Activated T-helper 2 cell treated with anti-CD3 and anti-CD28 coated beads, Interferon-gamma antibody, Interleukin-2, Interleukin-4, amounts not matched to agents 10 μg/mL and 5 μg/mL and 100 μg/mL, durations not matched to agents 14 hours and 24 hours and 36 hours (primary cell): ENCODE measurements around the gene DAB2. TPM values are rescaled to one million over a fixed set of nuclear protein-coding genes. Genes with fewer than 3 reads are reported as not detected.

ENCODE experiments used
- DNase-seq: peaks from one replicate; pipeline ENCODE4 v3.0.0; 2021; ENCODE audit warnings: low spot score
- H3K27ac Mint-ChIP-seq: one replicate; pipeline ENCODE4 v1.8.0; 2021; ENCODE audit warnings: mixed read lengths
- H3K27me3 Mint-ChIP-seq: one replicate; pipeline ENCODE4 v1.8.0; 2021; ENCODE audit warnings: low read depth, mixed read lengths
- H3K36me3 Mint-ChIP-seq: one replicate; pipeline ENCODE4 v1.8.0; 2021; ENCODE audit warnings: low read depth, mixed read lengths
- H3K4me1 Mint-ChIP-seq: one replicate; pipeline ENCODE4 v1.8.0; 2021; ENCODE audit warnings: low read depth, mixed read lengths
- H3K4me3 Mint-ChIP-seq: one replicate; pipeline ENCODE4 v1.8.0; 2021; ENCODE audit warnings: low read depth, mild to moderate bottlenecking, moderate library complexity, mixed read lengths
- H3K9me3 Mint-ChIP-seq: one replicate; pipeline ENCODE4 v1.8.0; 2021; ENCODE audit warnings: mixed read lengths
- intact Hi-C: fragments of 100-400 bp; cut with micrococcal nuclease; formaldehyde crosslinking; loops from one replicate; pipeline ENCODE4 v1.15.1; 2023
- total RNA-seq: library from RNA; stranded (reverse); gene quantifications from 2 replicates; pipeline ENCODE4 v1.2.3, GENCODE V29; 2022

DAB2 gene
- total RNA-seq, 1 donor from 2014 or later, result not detected

DNA sequence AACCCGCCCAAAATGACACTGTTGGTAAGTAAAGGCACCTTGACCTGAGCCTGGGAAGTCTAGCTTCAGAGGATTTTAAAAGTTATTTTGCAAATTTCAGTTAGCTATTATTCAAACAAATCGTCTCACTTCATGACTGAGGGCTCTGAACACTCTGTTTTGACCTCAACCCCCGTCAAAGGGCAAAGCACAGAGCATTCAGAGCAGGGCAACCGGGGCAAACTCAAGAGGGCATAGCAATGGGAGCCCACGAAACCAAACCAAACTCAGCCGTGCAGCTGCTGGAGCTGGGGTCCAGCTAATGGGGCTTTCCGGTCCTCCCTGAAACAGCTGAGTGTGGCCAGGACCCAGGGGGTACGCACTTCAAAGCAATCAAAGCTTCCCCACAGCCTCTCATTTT, 62.1 kb downstream of the DAB2 start:
- intact Hi-C loops, result no loop called here
- Mint-ChIP-seq H3K27me3 (no peaks in the 10 kb centered on the region), H3K27ac (no peak overlapping the region), H3K4me3 (no peak overlapping the region), H3K36me3 (no peaks in the 10 kb centered on the region), H3K9me3 (no peaks in the 10 kb centered on the region), H3K4me1 (no peaks in the 10 kb centered on the region)
- no peak for DNase-seq

DNA sequence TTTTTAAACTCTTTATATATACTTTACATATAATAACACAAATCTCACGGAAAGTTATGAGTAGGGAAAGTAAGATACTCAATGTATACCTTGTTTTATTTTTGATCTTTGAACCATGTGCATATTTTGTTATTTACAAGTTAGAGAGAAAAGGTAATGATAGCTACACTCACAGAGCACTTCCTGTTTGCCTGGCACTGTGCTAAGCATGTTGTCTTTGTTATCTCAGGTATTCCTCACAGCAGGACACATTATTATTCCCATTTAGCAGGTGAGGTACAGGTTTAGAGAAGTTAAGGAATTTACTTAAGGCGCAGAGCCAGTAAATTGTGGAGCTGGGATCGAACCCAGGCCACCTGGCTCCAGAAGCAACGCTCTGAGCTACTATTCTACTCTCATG, 63.5 kb downstream of the DAB2 start:
- Mint-ChIP-seq H3K27me3 (no peaks in the 10 kb centered on the region), H3K9me3 (no peaks in the 10 kb centered on the region), H3K4me1 (no peaks in the 10 kb centered on the region), H3K4me3 (no peak overlapping the region), H3K27ac (no peak overlapping the region), H3K36me3 (no peaks in the 10 kb centered on the region)
- intact Hi-C loops, result no loop called here
- DNase-seq, result no peak

DNA sequence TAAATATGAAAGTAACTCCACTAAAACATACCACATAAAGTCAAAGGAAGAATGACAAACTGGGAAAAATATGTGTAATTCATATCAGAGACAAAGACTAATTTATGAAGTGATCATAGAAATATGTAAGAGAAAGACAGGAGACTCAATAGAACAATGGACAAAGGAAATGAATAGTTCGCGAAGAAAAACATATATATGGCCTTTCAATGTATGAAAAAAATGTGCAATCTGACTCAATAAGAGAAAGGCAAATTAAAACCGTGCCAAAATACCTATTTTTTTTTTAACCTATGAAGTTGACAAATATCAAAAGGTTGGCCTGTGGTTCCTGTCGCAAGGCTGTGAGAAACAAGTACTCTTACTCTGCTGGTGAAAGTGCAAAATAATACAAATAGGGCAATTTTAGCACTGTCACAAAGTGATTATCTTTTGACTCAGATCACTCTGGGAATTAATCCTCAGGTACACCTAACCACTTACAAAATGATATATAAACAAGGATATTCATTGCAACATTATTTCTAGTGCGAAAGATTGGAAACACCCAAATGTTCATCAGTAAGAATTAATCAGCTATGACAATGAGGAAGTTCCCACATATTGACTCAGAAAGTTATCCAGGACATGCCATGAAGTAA, 64.2 kb downstream of the DAB2 start:
- no peaks in the 10 kb centered on the region for H3K9me3 Mint-ChIP-seq
- no peaks in the 10 kb centered on the region for H3K36me3 Mint-ChIP-seq
- no peaks in the 10 kb centered on the region for H3K27me3 Mint-ChIP-seq
- H3K27ac Mint-ChIP-seq, result no peak overlapping the region
- intact Hi-C loops, result no loop called here
- H3K4me3 Mint-ChIP-seq, result no peak overlapping the region
- H3K4me1 Mint-ChIP-seq, result no peaks in the 10 kb centered on the region
- DNase-seq, result no peak

DNA sequence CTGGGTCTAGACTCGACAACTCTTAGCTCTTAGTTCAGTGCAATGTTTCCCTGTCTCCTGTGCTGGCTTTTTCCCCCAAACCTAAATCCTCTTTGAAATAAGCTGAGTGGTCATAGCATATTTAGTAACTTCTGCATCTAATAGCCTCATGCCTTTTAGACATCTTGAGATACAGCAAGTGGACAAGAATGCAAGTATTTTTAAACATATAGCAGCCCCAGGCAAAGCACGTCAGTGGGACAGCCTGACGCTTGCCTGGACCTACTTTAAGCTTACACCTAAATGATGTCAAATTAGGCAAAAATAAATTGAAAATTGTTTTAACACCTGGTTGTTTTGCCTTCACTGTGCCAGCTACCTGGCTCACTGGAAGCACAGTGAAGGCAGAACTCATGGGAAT, 68.5 kb downstream of the DAB2 start:
- no peaks in the 10 kb centered on the region for H3K4me1 Mint-ChIP-seq
- no peak overlapping the region for H3K4me3 Mint-ChIP-seq

DNA sequence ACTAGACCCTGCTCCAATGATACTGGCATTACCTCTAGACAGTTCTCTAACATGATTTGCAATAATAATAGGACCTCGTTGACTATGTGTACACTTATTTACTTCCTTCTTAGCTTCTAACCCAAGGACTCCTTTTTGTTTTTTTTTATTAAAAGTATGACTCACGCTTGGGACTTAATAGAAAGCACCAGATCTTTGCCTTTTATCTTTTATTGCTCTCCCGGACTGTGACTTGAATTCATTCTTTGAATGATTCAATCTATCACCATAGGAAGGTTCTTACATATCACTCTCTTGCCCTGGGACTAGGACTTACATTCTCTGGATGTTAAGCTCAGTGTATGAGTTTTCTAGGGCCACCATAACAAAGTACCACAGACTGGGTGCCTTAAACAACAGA, 69.5 kb downstream of the DAB2 start:
- no peak for DNase-seq
- H3K4me1 Mint-ChIP-seq, result no peaks in the 10 kb centered on the region
- peaks cover 16% of the 10 kb centered on the region for H3K9me3 Mint-ChIP-seq
- no peaks in the 10 kb centered on the region for H3K36me3 Mint-ChIP-seq
- H3K27me3 Mint-ChIP-seq, result no peaks in the 10 kb centered on the region
- no peak overlapping the region for H3K4me3 Mint-ChIP-seq
- no peak overlapping the region for H3K27ac Mint-ChIP-seq
- intact Hi-C loops, result no loop called here

More for the DNA sequence above, 68.5 kb downstream of the DAB2 start:
- Mint-ChIP-seq H3K9me3 (peaks cover 14% of the 10 kb centered on the region), H3K27me3 (no peaks in the 10 kb centered on the region), H3K36me3 (no peaks in the 10 kb centered on the region), H3K27ac (no peak overlapping the region)
- intact Hi-C loops, result no loop called here
- DNase-seq, result no peak

DNA sequence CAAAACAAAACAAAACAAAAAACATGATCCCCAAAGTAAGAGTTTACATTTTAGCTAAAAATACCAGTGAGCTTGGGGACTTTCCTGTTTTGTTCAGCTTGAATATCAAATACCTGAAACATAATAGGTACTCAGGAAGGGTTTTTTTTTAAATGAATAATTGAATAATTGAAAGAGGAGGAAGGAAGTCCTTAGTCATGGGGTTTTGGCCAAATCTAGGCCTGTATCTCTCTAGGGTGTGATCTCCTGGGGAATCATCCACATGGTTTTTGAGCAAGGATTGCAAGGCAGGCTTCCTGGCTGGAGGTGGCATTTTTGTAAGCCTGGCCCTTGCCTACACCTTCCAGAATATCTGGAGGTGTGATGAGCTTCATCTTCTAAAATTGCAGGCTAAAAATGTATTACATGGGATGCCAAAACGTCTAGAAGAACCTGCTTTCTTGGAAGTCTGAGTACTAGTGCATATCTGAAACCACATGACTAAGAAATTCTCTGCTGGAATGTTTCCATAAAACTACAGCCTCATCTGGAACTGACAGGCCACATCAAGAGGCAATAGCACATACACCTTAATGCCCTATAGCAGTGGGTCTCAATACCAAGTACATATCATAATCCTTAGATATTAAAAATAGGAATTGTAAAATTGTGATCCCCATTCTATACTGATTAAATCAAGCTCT, 70.9 kb downstream of the DAB2 start:
- intact Hi-C loops, result no loop called here
- DNase-seq, result no peak
- no peaks in the 10 kb centered on the region for H3K27me3 Mint-ChIP-seq
- no peaks in the 10 kb centered on the region for H3K36me3 Mint-ChIP-seq
- no peak overlapping the region for H3K27ac Mint-ChIP-seq
- H3K4me1 Mint-ChIP-seq, result no peaks in the 10 kb centered on the region
- H3K9me3 Mint-ChIP-seq, result peaks cover 25% of the 10 kb centered on the region
- H3K4me3 Mint-ChIP-seq, result no peak overlapping the region

DNA sequence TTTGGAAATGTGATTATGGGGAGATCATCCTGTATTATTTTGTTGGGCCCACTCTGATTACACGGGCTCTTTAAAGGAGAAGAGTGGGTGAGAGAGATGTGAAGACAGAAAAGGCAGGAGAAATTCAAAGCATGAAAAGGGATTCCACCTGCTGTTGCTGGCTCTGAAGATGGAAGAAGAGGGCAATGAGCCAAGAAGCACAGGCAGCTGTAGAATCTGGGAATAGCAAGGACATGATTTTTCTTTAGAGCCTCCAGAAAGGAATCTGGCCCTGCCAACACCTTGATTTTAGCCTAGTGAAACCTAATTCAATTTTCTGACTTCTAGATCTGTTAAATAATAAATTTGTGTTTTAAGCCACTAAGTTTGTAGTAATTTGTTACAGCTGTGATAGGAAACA, 71.8 kb downstream of the DAB2 start:
- no peaks in the 10 kb centered on the region for H3K36me3 Mint-ChIP-seq
- H3K4me3 Mint-ChIP-seq, result no peak overlapping the region
- intact Hi-C loops, result no loop called here
- no peaks in the 10 kb centered on the region for H3K4me1 Mint-ChIP-seq
- H3K27ac Mint-ChIP-seq, result no peak overlapping the region
- H3K9me3 Mint-ChIP-seq, result peaks cover 25% of the 10 kb centered on the region
- H3K27me3 Mint-ChIP-seq, result no peaks in the 10 kb centered on the region
- DNase-seq, result no peak

DNA sequence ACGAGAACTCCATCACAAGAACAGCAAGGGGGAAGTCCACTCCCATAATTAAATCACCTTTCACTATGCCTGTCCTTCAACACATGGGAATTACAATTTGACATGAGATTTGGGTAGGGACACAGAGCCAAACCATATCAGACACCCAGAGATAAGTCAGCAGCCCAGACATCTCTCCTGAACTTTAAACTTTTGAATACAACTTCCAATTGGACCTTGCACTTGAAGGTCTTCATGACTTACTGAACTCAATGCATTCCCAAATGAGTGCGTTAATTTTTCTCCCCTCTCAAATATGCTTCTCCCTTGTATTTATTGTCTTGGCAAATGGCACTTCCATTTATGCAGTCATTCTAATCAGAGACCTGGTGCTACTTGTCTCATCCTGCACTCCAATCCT, 72.6 kb downstream of the DAB2 start:
- no peaks in the 10 kb centered on the region for H3K4me1 Mint-ChIP-seq
- no peaks in the 10 kb centered on the region for H3K27me3 Mint-ChIP-seq
- no peak overlapping the region for H3K27ac Mint-ChIP-seq
- DNase-seq, result no peak
- no peak overlapping the region for H3K4me3 Mint-ChIP-seq
- peaks cover 25% of the 10 kb centered on the region for H3K9me3 Mint-ChIP-seq
- intact Hi-C loops, result no loop called here
- no peaks in the 10 kb centered on the region for H3K36me3 Mint-ChIP-seq

DNA sequence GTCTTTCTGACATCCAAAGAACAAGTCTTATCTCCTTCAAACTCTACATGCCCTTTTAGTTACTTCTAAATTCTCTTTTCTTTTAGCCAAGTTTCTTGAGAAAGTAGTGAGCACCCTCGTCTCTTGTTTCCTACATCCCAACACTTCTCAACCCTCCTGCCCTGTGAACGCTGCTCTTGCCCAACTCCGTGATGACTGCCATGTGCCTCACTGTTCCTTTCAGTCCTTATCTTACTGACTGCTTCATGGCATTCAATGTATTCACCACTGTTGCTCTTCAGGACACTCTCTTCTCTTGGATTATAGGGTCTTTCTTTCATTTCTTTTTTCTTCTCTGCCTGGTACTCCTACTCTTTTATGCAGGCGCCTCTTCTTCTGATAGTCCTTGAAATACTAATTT, 75.3 kb downstream of the DAB2 start:
- intact Hi-C loops, result no loop called here

DNA sequence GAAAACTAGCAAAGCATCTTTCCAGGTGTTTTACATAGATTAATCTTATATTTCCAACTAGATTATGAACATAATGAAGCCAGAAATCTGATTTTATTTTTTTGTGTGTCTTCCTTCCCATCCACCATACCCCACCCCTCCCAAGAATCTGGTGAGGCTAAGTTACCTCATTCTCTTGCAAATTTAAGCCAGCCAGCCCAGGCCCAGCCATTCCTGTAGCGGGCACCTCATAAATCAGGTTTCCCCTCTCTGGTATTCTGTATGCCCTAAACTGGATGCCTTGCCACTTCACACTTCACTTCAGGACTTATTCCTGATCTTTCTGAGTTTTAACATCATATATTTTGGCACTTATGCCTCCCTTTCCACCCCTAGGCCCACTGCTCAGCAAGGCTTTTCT, 82.3 kb downstream of the DAB2 start:
- H3K4me3 Mint-ChIP-seq, result no peak overlapping the region
- no peak overlapping the region for H3K27ac Mint-ChIP-seq
- no peaks in the 10 kb centered on the region for H3K4me1 Mint-ChIP-seq
- no peak for DNase-seq
- H3K9me3 Mint-ChIP-seq, result no peaks in the 10 kb centered on the region
- peaks cover 4% of the 10 kb centered on the region for H3K27me3 Mint-ChIP-seq
- intact Hi-C loops, result no loop called here
- no peaks in the 10 kb centered on the region for H3K36me3 Mint-ChIP-seq

More for the DNA sequence above, 75.3 kb downstream of the DAB2 start:
- H3K27me3 Mint-ChIP-seq, result peaks cover 4% of the 10 kb centered on the region
- H3K9me3 Mint-ChIP-seq, result peaks cover 25% of the 10 kb centered on the region
- no peak overlapping the region for H3K27ac Mint-ChIP-seq
- no peaks in the 10 kb centered on the region for H3K4me1 Mint-ChIP-seq
- DNase-seq, result no peak
- no peaks in the 10 kb centered on the region for H3K36me3 Mint-ChIP-seq
- no peak overlapping the region for H3K4me3 Mint-ChIP-seq

DNA sequence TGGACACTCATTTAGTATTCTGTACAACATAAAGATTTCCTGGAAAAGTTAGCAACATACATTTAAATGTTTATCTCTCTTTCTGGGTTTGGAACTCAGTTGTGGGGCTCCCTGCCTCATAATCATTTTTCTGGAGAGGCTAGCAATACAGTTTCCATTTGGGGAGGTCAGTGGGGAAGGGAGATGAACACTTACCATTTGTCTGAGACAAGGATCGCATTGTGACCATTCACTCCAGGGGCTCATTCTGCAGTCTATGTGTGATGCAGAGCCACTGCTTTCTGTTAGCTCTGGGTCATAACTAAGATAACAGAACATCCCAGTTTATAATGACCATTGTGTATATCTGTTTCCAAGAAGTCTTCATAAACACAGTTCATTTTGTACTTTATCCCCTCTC, 82.9 kb downstream of the DAB2 start:
- peaks cover 4% of the 10 kb centered on the region for H3K27me3 Mint-ChIP-seq
- H3K27ac Mint-ChIP-seq, result no peak overlapping the region
- DNase-seq, result no peak
- intact Hi-C loops, result no loop called here
- no peaks in the 10 kb centered on the region for H3K9me3 Mint-ChIP-seq
- no peaks in the 10 kb centered on the region for H3K4me1 Mint-ChIP-seq
- no peaks in the 10 kb centered on the region for H3K36me3 Mint-ChIP-seq
- no peak overlapping the region for H3K4me3 Mint-ChIP-seq

DNA sequence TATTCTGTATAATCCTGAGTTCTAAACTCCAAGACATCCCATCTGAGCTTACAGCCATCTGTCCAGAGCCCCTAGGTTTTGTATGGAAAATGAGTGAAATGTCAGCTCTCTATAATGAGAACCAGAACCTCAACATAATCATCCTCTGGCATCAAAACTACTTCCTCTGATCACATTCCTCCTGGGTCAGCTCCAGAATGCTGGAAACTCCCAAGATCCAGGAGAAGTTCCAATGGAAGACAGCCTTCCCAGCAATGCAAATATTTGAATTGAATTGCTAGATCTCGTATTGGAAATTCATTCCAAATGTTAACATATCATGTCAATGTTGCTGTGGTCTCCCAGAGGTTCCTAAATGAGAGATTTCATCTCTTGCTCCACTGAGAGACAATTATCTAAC, 84.3 kb downstream of the DAB2 start:
- H3K4me3 Mint-ChIP-seq, result no peak overlapping the region
- peaks cover 3% of the 10 kb centered on the region for H3K27me3 Mint-ChIP-seq
- no peaks in the 10 kb centered on the region for H3K9me3 Mint-ChIP-seq
- no peaks in the 10 kb centered on the region for H3K36me3 Mint-ChIP-seq
- intact Hi-C loops, result no loop called here
- DNase-seq, result no peak
- no peak overlapping the region for H3K27ac Mint-ChIP-seq
- H3K4me1 Mint-ChIP-seq, result no peaks in the 10 kb centered on the region

DNA sequence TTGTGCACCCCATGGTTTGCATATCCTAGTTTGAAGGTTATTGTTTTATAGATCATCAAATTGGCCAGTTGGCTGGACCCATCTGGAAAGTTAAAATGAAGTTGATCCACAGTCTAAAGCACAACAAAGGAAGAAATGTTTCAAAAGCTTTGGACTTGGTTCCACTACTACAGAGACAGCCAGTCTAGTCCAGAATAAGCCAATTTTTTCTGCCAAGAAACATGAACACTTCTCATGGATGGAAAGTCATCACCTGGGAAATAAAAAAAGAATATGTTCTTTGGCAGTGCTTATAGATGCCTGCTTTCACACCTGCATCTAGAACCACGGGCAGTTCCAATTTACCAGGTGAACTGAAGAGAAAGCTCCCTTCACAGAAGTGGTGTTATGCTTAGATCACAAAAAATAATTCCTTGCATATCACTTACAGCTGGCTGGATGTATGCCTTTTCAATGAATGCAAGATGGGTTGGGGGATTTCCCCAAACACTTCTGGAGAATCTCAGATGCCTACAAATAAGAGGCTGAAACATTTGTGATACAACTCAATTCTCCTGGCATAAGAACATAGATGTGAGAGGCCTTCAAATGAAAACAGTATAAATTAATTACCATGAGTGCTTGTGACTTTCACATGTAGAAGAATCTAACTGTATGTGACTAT, 87.4 kb downstream of the DAB2 start:
- Mint-ChIP-seq H3K36me3 (no peaks in the 10 kb centered on the region), H3K27ac (no peak overlapping the region)

More for the DNA sequence above, 87.4 kb downstream of the DAB2 start:
- Mint-ChIP-seq H3K4me1 (no peaks in the 10 kb centered on the region), H3K9me3 (no peaks in the 10 kb centered on the region), H3K4me3 (no peak overlapping the region), H3K27me3 (no peaks in the 10 kb centered on the region)
- no peak for DNase-seq
- intact Hi-C loops, result no loop called here
